Stimulated activated CD4-positive, alpha-beta T cell treated with anti-CD3 and anti-CD28 coated beads, TNF-alpha, amount 100 ng/mL, for 48 hours (primary cell): ENCODE data around the gene CCDC117.
"Not testable (repeated sequence)": the region's sequence is repeated elsewhere in the genome, so short reads cannot be mapped to it uniquely, and the experiment has no call there.

Experiments
- DNase-seq, 3 donors: peaks; one replicate each; pipeline ENCODE4 v3.0.0-alpha.2; 2020; ENCODE audit warnings: low read depth in 3 of 3

The CCDC117 gene

DNA sequence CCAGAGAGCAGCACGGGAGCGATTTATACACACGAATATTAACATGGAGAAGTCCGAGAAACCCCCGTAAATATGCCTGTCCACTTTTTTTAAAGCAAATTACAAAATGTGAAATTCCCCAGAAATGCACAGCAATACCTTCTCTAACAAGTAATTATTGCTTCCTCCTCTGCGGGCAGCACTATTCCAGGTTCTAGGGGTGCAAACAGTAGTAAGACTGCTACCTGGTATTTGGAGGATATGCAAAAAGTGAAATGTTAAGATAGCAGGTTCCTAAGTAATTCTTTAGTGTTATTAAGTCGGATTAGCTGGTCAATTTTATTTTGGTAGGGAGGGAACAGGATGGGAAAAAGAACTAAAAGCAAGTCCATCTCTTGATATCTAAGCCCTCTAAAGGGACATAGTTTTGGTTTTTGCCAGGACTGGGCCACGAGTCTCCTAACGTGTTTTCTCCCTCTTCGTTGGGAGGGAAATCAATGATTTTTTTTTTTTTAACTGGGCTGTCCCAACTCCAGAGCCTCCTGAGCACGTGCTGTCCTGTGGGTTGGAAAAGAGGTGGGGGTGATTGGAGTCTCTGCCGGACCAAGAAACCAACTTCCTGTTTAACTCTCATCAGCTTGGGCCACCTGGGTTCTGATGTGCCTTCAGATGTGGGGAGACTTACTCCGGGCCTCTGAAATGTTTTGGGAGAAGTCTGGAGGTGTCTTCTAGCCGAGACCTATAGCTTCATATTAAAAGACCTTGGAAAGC lies 29.5 kb downstream of the CCDC117 start:
- DNase-seq = no peak

DNA sequence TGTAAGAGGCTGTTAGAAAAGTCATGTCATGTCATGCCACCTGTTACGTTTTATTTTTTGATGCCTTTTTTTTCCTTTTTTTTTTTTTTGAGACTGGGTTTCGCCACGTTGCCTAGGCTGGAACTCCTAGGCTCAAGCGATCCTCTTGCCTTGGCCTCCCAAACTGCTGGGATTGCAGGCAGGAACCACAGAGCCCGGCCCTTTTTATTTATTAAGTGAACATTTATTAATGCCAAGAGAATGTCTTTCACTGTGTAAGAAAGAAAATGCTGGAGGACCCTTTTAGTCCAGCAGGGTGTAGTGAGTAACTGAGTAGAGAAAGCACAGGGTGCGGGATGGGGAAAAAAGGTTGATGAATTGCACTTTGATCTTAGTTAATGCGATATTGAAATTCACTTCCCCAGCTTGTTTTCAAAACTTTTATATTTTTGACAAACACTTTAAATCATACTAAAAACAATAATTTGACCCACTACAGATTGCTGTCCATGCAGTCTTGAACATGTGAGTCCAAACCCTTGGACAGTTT lies 30.2 kb downstream of the CCDC117 start:
- no peak for DNase-seq

DNA sequence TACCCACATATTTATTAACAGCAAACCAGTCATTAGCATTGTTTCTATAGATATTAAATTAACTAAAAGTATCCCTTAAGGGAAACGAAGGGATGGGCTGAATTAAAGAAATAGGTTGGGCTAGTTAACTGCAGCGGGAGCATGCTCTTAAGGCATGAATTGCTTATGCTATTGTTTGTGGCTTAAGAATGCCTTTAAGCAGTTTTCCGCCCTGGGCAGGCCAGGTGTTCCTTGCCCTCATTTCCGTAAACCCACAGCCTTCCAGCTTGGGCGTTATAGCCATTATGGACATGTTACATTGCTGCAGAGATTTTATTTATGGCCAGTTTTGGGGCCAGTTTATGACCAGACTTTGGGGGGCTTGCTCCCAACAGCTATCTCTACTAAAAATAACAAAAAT lies 32.9 kb downstream of the CCDC117 start:
- DNase-seq = not testable (repeated sequence)

DNA sequence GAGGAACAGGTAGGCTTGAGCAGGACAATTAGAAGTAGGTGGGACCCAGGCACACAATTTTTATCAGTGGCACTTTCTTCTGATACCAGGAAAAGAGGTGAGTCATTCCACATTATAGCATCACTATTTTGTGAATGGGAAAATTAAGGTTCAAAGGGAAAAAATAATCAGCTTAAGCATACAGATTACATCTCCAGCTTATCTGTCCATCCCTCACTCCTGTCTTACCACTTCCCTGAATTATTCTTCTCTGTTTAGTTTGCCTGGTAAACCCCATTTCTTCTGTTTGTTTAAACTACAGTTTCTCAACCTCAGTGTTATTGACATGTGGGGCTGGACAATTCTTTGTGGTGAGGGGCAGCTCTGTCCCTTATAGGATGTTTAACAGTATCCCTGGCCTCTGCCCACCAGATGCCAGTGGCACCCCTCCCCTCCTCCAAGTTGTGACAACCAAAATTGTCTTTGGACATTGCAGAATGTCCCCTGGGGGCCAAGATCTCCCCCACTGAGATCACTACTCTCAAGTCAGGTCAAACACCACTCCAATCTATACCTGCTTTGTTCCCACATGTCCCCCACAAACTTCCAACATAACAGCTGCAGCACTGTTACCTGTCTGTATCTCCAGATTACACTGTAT lies 36.3 kb downstream of the CCDC117 start:
- no peak for DNase-seq

DNA sequence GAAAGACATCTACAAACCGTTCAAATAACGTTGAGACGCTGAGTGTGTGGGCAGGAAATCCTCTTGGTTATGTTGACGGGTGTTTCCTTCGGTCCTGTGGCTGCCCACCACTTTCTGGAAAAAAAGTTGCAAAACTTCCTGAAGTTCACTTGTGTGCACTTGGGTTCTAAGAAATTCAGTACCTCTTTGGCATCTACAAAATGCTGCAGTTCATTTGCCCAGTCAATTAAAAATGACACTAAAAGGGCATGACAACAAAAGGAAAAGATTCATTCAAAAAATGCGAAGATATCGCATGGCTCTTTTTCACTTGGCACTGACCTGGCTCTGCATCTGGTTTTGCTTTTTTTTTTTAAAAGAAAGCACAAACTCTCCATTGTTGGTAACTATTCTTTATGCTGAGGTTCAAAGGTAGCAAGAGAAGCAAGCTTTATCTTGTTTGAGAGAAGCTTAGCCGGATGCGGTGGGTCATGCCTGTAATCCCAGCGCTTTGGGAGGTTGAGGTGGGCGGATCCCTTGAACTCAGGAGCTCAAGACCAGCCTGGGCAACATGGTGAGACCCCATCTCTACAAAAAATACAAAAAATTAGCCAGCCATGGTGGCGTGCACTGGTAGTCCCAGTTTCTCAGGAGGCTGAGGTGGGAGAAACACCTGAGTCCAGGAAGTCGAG lies 38.5 kb downstream of the CCDC117 start:
- DNase-seq = no peak

DNA sequence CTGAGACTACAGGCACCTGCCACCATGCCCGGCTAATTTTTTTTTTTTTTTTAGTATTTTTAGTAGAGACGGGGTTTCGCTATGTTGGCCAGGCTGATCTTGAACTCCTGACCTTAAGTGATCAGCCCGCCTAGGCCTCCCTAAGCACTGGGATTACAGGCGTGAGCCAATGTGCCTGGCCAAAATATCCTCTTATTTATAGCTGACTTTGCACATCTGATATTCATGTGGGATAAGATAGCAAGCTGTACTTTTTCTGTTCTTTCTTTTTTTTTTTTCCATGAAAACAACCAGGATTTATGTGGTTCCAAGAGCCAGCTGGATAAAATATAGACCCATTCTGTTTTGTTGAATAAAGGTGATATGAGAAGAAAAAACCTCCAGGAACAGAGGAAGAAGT lies 40.0 kb downstream of the CCDC117 start:
- DNase-seq = no peak

DNA sequence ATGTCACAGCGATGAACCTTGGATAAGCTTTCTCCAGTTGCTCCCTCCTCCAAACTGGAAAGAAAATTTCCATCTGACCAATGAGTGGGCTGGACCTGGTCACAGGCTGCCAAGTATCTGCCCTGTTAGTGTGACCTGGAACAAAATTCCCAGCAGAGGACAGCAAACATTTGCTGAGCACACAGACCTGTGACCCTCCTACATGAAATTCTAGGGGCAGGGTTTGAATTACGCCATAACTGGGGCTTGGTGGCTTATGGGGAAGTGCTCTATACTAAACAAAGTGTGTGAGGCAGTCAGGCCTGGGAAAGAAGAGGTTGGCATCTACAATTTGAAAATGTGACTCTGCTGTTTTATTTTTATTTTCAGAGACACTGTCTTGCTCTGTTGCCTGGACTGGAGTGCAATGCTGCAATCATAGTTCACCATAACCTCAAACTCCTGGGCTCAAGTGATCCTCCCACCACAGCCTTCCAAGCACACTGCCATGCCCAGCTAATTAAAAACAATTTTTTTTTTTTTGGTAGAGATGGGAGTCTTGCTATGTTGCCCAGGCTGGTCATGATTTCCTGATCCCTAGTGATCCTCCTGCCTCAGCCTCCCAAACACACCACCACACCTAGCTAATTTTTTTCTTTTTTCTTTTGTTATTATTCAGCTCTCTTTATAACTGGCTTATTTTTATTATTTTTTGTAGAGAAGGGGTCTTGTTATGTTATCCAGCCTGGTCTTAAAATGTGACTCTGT lies 41.5 kb downstream of the CCDC117 start:
- DNase-seq = no peak

DNA sequence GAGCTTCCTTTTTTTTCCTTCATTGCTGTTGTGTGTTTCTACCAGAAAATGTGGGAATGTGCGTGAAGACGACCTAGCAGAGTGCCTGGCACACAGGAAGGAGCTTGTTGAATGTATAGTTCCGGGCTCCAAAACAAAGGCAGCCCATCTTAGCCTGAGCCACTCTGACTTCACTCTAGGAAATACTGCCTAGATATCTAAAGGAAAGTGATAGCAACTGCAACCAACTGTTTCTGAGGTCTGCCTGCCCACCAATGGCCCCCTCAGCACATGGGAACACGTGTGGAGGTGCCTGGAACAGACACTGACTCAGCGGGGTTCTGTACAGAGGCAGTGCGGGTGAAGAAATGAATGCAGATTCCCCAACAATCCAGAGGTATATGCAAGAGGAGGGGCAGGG lies 42.6 kb downstream of the CCDC117 start:
- DNase-seq = no peak

DNA sequence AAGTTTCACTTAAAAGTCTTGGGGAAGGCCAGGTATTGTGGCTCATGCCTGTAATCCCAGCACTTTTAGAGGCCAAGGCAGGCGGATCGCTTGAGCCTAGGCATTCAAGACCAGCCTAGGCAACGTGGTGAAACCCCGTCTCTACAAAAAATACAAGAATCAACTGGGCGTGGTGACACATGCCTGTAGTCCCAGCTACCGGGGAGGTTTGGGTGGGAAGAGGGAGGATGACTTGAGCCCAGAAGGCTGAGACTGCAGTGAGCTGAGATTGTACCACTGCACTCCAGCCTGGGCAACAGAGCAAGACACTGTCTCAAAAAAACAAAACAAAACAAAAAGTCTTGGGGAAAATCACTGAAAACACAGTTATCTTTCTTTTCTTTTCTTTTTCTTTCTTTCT lies 43.2 kb downstream of the CCDC117 start:
- no peak for DNase-seq

DNA sequence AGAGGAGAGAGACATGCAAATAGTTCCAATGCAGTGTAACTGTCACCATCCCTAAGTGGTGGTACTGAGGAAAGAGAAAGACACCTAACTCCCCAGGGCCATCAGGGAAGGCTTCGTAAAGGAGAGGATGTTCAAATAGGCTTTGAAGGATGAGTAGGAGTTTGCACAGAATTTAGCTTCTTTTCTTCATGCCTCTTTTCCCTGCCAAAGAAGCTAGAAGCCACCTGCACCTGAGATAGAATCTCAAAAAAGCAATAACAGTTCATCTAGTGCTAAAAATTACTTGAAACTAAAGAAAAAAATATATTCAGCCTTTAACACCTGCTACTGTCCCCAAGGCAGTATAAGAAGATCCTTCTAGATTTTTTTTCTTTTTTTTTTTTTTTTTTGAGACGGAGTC lies 44.6 kb downstream of the CCDC117 start:
- no peak for DNase-seq

DNA sequence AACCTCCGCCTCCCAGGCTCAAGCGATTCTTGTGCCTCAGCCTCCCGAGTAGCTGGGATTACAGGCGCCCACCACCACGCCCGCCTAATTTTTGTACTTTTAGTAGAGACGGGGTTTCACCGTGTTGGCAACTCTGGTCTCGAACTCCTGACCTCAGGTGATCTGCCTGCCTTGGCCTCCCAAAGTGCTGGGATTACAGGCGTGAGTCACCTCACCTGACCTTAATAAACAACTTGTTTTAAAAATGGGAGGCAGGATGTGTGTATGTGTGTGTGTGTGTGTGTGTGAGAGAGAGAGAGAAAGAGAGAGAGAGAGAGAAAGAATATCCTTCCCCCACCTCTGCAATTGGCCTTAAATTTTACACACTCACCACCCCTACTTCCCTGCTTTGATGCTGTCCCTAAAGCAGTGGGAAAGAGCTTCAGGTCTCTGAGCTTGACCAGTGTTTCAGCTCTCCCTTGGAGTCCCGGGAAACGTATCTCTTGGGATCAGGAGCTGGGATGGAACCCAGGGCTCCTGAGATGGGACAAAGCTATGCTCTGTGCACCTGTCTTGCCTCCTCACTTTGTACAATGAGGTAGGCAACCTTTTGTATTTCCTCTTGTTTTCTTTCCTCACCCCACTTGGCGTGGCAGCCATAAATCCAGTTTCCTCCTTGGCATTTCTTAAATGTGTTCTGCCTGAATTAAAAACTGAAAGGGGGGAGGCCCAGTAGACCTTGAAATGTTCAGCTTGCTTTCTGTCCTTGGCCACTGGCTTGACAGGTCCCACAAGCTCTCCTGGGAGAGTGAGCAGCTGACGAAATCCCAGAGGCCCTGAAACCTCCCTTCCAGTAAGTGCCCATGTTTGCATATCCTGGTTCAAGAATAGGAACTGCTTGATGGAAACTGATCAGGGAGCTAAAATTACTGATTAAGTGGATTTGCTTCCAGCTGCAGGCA lies 45.7 kb downstream of the CCDC117 start:
- DNase-seq = no peak

DNA sequence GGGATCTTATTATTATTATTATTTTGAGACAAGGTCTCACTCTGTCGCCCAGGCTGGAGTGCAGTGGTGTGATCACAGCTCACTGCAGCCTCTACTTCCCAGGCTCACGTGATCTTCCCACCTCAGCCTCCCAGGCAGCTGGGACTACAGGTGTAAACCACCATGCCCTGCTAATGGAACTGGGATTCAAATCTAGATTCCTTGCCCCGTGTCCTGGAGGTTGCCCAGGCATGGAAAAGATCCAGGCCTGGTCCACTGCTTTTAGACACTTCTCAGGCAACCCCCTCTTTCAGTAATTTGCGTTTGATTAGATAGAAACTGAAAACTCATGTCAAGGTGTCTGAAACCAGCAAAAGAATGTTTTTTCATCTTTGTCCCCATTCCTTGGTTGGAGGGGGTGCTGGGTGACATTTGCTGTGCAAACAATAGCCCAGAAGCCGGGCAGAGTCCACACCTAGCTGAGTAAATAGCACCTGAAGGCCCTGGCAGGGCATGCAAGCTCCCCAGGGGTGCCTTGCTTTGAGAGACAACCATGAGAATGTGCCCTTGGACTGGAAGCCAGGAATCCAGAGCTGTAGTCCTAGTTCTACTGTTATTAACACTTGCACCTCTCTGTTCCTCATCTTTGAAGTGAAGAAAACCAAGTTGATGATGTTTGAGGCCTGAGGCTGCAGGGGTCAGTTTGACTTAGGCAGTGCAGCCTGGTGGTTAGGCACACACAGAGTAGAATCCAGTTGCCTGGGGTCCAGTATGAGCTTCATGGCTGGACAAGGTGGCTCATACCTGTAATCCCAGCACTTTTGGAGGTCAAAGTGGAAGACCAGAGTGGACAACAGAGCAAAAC lies 47.0 kb downstream of the CCDC117 start:
- no peak for DNase-seq

DNA sequence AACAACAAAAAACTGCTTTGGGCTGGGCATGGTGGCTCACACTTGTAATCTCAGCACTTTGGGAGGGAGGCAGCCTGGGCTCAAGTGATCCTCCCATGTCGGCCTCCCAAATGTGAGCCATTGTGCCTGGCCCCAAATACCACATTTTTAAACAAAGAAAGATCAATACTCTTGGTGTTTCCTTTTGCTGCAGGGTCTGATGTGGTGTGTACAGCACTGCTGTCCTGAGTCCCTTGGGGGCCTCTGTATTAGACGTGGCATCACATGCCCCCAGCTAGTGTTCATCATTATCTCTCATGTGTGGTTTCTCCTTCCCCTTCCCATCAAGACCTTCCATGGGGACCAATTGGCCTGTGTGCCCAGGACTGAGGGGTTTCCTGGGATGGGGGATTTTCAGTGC lies 48.4 kb downstream of the CCDC117 start:
- DNase-seq = no peak

DNA sequence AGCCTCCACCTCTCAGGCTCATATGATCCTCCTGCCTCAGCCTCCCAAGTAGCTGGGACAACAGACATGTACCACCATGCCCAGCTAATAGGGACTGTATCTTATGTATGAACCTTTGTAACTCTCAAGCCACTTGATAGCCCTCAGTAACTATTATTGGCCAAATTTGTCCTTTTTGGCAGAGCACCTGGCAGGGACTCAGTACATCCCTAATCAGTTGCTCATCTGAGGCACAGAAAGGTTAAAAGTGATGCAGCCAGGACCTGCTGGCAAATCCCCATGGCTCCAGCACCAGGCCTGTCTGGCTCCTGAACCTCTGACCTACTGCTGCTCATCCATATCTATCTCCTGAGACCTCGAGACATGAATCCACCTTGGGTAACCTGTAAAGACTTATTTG lies 49.0 kb downstream of the CCDC117 start:
- no peak for DNase-seq

DNA sequence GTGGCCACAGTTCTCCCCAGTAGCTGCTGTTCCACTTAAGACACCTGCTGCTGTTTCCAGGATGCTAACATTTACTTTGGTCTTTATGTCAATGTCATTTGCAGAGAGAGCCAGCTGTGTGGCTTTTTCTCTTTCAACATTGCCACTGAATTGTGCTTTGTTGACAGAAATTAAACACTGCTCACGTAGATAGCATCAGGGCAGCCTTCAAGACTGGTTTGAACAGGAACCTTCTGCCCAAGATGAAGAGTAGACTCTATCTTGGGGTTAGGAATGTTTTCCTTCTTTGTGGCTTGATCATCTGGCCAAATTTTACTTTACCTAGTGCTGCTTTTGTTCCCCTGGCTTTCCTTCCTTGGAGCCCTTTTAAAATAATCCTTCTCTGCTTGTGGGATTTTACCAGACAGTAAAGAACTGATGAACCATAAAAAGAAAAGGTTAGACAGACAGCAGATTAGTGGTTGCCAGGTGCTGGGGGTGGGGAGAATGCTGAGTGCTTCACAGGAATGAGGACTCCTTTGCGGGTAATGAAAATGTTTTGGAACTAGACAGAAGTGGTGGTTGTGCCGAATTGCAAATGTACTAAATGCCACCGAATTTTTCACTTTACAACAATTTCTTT lies 50.5 kb downstream of the CCDC117 start:
- DNase-seq = no peak

DNA sequence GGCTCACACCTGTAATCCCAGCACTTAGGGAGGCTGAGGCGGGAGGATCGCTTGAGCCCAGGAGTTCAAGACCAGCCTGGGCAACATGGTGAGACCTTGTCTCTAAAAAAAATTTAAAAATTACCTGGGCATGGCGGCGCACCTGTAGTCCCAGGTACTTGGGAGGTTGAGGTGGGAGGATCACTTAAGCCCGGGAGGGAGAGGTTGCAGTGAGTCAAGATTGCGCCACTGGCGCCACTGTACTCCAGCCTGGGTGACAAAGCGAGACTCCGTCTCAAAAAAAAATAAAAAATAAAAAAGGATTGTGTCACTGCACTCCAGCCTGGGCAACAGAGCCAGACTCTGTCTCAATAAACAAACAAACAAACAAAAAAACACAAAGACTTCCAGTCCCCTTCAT lies 52.0 kb downstream of the CCDC117 start:
- DNase-seq = not testable (repeated sequence)

DNA sequence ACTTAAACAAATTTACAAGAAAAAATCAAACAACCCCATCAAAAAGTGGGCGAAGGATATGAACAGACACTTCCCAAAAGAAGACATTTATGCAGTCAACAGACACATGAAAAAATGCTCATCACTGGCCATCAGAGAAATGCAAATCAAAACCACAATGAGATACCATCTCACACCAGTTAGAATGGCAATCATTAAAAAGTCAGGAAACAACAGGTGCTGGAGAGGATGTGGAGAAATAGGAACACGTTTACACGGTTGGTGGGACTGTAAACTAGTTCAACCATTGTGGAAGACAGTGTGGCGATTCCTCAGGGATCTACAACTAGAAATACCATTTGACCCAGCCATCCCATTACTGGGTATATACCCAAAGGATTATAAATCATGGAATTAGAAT lies 53.9 kb downstream of the CCDC117 start:
- DNase-seq = not testable (repeated sequence)

DNA sequence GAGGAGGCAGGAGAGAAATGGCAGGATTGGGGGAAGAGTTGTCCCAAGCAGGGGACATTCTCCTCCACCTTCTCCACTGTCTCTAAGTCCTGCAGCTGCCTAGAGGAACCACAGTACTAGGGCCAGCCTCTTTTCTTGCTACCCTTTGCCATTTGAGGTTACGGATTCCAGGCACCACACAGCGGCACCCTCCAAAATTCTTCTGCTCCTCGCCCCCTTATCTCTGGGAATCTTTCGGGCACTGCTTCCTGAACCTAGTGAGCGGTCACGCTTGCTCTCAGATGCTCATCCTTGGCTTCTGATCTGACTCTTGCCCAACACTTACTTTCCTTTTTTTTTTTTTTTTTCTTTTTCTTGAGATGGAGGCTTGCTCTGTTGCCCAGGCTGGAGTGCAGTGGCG lies 54.4 kb downstream of the CCDC117 start:
- no peak for DNase-seq

DNA sequence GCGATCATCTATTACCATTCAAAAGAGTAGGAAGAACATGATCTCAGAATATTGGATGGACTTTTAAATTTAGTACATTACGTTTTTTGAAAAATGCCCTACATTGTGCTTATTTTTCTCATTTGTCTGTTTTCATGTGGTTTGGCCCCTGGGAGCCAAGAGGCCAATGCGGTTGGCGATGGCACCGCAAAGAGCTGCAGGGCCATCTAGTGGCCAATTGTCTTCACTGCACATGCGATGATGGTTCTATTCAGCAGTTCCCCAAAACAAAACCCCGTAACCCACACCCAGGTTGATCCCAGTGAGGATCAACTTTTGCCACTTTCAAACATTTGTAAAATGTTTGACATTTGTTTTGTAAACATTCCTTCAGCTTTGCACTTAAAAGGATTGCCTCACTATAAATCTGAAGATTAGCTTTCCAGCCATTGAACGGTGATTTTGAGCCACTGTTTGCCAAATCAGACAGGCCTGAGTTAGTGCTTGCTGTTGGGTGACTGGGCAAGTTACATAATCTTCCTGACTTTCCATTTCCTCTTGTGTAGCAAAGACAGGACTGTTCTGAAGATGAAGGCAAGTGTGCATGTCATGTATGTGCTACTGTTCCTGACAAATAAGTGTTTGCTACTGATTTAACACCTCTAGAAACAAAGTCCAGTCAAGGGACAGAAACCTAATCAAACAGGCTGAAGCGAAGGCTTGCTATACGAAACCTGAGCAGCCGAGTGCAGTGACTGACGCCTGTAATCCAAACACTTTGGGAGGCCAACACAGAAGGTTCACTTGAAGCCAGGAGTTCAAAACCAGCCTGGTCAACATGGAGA lies 57.1 kb downstream of the CCDC117 start:
- peak; percentile 51 to 62 (median 56) for DNase-seq
